SK-N-SH (cell line): ENCODE measurements around the gene LEKR1. TPM values are rescaled to one million over a fixed set of nuclear protein-coding genes. Genes with fewer than 3 reads are reported as not detected.

Experiments used
- CTCF ChIA-PET: fragments of 300-600, 350-600 bp; formaldehyde crosslinking; extraction: SDS; loops from one replicate; lab custom pipeline; 2021; lab: Yijun Ruan, JAX
- POLR2A ChIA-PET: fragments of 350-600 bp; sonication (Branson Sonifier 250); formaldehyde crosslinking; extraction: SDS; loops from one replicate; lab custom pipeline; 2020; ENCODE audit warnings: antibody characterized with exemption, inconsistent platforms; lab: Yijun Ruan, JAX
- DNase-seq: peaks from one replicate; pipeline ENCODE4 v3.0.0; 2012
- H2AFZ ChIP-seq: fragments of 200-600 bp; sonication (generic); 2 replicates; pipeline ENCODE4 v1.8.1; 2016; ENCODE audit warnings: antibody characterized with exemption, mild to moderate bottlenecking, low read depth
- H3F3A ChIP-seq: fragments of 200-600 bp; sonication (generic); replicated peaks from 2 replicates; pipeline ENCODE3; 2016; ENCODE audit warnings: antibody characterized with exemption, mild to moderate bottlenecking; ENCODE audit not compliant: insufficient read depth
- H3K27ac ChIP-seq, 2 experiments: fragments of 200-500 bp in 1 of 2; fragments of 200-600 bp in 1 of 2; sonication (Bioruptor generic) in 1 of 2; sonication (generic), shearing (Covaris generic) in 1 of 2; 2 replicates each; pipeline versions ENCODE4 v1.5.1 to v1.6.1; 2014 to 2016; ENCODE audit warnings: low read depth in 2 of 2, inconsistent platforms in 1 of 2, low read length in 1 of 2, mild to moderate bottlenecking in 1 of 2, mixed read lengths in 1 of 2
- H3K27me3 ChIP-seq: fragments of 200-600 bp; sonication (generic), shearing (Covaris generic); 2 replicates; pipeline ENCODE4 v1.6.1; 2016; ENCODE audit warnings: mixed run types; ENCODE audit not compliant: insufficient read depth
- H3K36me3 ChIP-seq, 2 experiments: fragments of 200-500 bp in 1 of 2; fragments of 200-600 bp in 1 of 2; sonication (Bioruptor generic) in 1 of 2; sonication (generic) in 1 of 2; replicated peaks in 1 of 2; 2 replicates each; pipeline versions ENCODE3 to v1.5.1; 2014 to 2016; ENCODE audit warnings: low read length in 1 of 2, mild to moderate bottlenecking in 1 of 2; ENCODE audit not compliant: insufficient read depth in 2 of 2, control insufficient read depth in 1 of 2
- H3K4me1 ChIP-seq, 2 experiments: fragments of 200-500 bp in 1 of 2; fragments of 200-600 bp in 1 of 2; sonication (Bioruptor generic) in 1 of 2; sonication (generic), shearing (Covaris generic) in 1 of 2; 2 replicates each; pipeline versions ENCODE4 v1.5.1 to v1.6.1; 2014 to 2016; ENCODE audit warnings: low read depth in 1 of 2, low read length in 1 of 2, mixed run types in 1 of 2; ENCODE audit not compliant: insufficient read depth in 2 of 2, control insufficient read depth in 1 of 2
- H3K4me2 ChIP-seq: fragments of 200-600 bp; sonication (generic), shearing (Covaris generic); 2 replicates; pipeline ENCODE4 v1.6.1; 2017; ENCODE audit warnings: mixed run types
- H3K4me3 ChIP-seq, 2 experiments: fragments of 200-500 bp in 1 of 2; fragments of 200-600 bp in 1 of 2; sonication (Bioruptor generic) in 1 of 2; sonication (generic), shearing (Covaris generic) in 1 of 2; 2 replicates each; pipeline versions ENCODE4 v1.5.1 to v1.8.1; 2014 to 2016; ENCODE audit warnings: low read depth in 2 of 2, inconsistent platforms in 1 of 2, low read length in 1 of 2, mild to moderate bottlenecking in 1 of 2, mixed read lengths in 1 of 2, moderate library complexity in 1 of 2
- H3K79me2 ChIP-seq: fragments of 200-600 bp; sonication (generic); 2 replicates; pipeline ENCODE4 v1.8.1; 2017; ENCODE audit warnings: mild to moderate bottlenecking; ENCODE audit not compliant: insufficient read depth
- H3K9ac ChIP-seq: fragments of 200-600 bp; sonication (generic); 2 replicates; pipeline ENCODE4 v1.6.1; 2017; ENCODE audit warnings: mixed run types
- H3K9me2 ChIP-seq: fragments of 200-600 bp; sonication (generic); 2 replicates; pipeline ENCODE4 v1.6.1; 2017; ENCODE audit warnings: mixed run types
- H3K9me3 ChIP-seq: fragments of 200-600 bp; sonication (generic); 2 replicates; pipeline ENCODE4 v1.6.1; 2017; ENCODE audit warnings: mixed run types, mild to moderate bottlenecking, moderate library complexity
- H4K20me1 ChIP-seq: fragments of 200-600 bp; sonication (generic); 2 replicates; pipeline ENCODE4 v1.6.1; 2017; ENCODE audit warnings: mild to moderate bottlenecking, mixed run types; ENCODE audit not compliant: insufficient read depth
- EP300 ChIP-seq, 2 experiments: IDR thresholded peaks; 2 replicates each; pipeline versions ENCODE4 v1.4.0 to v1.6.1; 2012; ENCODE audit warnings: borderline replicate concordance in 1 of 2, low read depth in 1 of 2, low read length in 1 of 2
- FOXJ3 ChIP-seq: sonication (generic); formaldehyde crosslinking; IDR thresholded peaks from 2 replicates; pipeline ENCODE4 v1.5.1; 2020; ENCODE audit warnings: mild to moderate bottlenecking, missing genetic modification reagents
- JUND ChIP-seq: IDR thresholded peaks from 2 replicates; pipeline ENCODE4 v1.4.0; 2012
- NFIC ChIP-seq: IDR thresholded peaks from 2 replicates; pipeline ENCODE4 v1.4.0; 2012; ENCODE audit warnings: borderline replicate concordance
- RAD21 ChIP-seq: IDR thresholded peaks from 2 replicates; pipeline ENCODE4 v1.6.1; 2012; ENCODE audit warnings: mild to moderate bottlenecking, low read length
- RFX5 ChIP-seq: IDR thresholded peaks from 2 replicates; pipeline ENCODE4 v1.6.1; 2012; ENCODE audit warnings: mild to moderate bottlenecking, improper control_type of control experiment, low read length
- RXRA ChIP-seq: IDR thresholded peaks from 2 replicates; pipeline ENCODE4 v1.4.0; 2012; ENCODE audit warnings: low read depth, mild to moderate bottlenecking, borderline replicate concordance
- SMC3 ChIP-seq: IDR thresholded peaks from 2 replicates; pipeline ENCODE4 v1.6.1; 2012; ENCODE audit warnings: low read depth, low read length, improper control_type of control experiment
- TCF12 ChIP-seq: IDR thresholded peaks from 2 replicates; pipeline ENCODE4 v1.4.0; 2012
- USF2 ChIP-seq: fragments of 150-350 bp; IDR thresholded peaks from 2 replicates; pipeline ENCODE4 v1.6.1; 2017; ENCODE audit warnings: antibody characterized with exemption, low read length, low read depth, borderline replicate concordance
- WGBS: methylation state at CpG from one replicate; pipeline ENCODE4 v1.1.6; 2017; ENCODE audit warnings: low lambda C conversion rate; 5-methylcytosine and 5-hydroxymethylcytosine counted together
- polyA plus RNA-seq, 3 experiments: library from polyadenylated mRNA; depleted of rRNA; stranded (reverse); fragments of >200 nt; gene quantifications; 2 replicates each; pipeline ENCODE4 v1.2.3, GENCODE V29; 2012
- TF ChIP-seq, protein P1 (sequence below): IDR thresholded peaks from 2 replicates; pipeline ENCODE4 v1.4.0; 2012; ENCODE audit warnings: low read depth, borderline replicate concordance
- TF ChIP-seq, protein P2 (sequence below): IDR thresholded peaks from 2 replicates; pipeline ENCODE4; 2012

Gene LEKR1
- polyA plus RNA-seq, 1 of the 3 experiments (the other 2 are of a cell fraction) = 0.30 TPM

DNA sequence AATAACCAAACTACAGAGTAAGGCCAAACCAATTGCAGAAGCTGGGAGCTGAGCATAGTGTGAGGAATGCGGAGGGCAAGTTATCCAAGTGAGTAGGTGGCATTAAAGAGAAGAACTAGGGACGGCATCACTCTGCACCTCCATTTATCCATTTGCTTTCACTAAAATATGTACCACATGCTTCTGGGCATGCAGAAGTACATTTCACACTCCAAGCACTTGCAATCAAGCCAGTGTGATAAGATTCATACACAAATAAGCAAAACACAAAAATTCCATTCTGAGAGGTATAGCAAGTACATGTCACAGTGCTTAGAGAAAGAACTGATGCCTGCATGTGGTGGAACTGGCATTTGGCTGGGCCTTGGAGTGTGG is 252.6 kb downstream of the LEKR1 start:
- Histone ChIP-seq H3K27ac (no peak overlapping the region), H3K9me3 (no peaks in the 10 kb centered on the region), H3K36me3 (no peaks in the 10 kb centered on the region), H2AFZ (no peak overlapping the region), H3F3A (peaks cover 6% of the 10 kb centered on the region), H3K9ac (no peak overlapping the region), H3K4me2 (no peak overlapping the region), H4K20me1 (no peaks in the 10 kb centered on the region), H3K4me3 (no peak overlapping the region), H3K4me1 (peaks cover 22 to 26% of the 10 kb centered on the region in 2 experiments; a peak in 3 of 4 replicates), H3K9me2 (no peaks in the 10 kb centered on the region), H3K79me2 (no peaks in the 10 kb centered on the region), H3K27me3 (no peaks in the 10 kb centered on the region)
- DNase-seq = no peak
- ChIA-PET CTCF (interaction anchor here (1.3 to 2.9 kb wide), 2 partner anchors 103 to 403 kb away, joined by 3 to 12 read pairs; partner anchors contain the start of gene TIPARP), POLR2A (no interaction called here)
- WGBS = 95% methylated on average over 2 of the region's 2 CpGs
- TF ChIP-seq RXRA = no peak
- TF ChIP-seq, protein P1, sequence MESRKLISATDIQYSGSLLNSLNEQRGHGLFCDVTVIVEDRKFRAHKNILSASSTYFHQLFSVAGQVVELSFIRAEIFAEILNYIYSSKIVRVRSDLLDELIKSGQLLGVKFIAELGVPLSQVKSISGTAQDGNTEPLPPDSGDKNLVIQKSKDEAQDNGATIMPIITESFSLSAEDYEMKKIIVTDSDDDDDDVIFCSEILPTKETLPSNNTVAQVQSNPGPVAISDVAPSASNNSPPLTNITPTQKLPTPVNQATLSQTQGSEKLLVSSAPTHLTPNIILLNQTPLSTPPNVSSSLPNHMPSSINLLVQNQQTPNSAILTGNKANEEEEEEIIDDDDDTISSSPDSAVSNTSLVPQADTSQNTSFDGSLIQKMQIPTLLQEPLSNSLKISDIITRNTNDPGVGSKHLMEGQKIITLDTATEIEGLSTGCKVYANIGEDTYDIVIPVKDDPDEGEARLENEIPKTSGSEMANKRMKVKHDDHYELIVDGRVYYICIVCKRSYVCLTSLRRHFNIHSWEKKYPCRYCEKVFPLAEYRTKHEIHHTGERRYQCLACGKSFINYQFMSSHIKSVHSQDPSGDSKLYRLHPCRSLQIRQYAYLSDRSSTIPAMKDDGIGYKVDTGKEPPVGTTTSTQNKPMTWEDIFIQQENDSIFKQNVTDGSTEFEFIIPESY = no peak
- no peak for TF ChIP-seq USF2
- TF ChIP-seq SMC3 = no peak
- no peak for TF ChIP-seq RAD21
- no peak for TF ChIP-seq EP300 (IDR thresholded peaks at IDR 0.05; ENCODE audit: borderline replicate concordance in 1 of 2, low read depth in 1 of 2, low read length in 1 of 2)
- no peak for TF ChIP-seq TCF12
- TF ChIP-seq JUND = no peak
- no peak for TF ChIP-seq RFX5
- TF ChIP-seq NFIC = no peak
- TF ChIP-seq, protein P2, sequence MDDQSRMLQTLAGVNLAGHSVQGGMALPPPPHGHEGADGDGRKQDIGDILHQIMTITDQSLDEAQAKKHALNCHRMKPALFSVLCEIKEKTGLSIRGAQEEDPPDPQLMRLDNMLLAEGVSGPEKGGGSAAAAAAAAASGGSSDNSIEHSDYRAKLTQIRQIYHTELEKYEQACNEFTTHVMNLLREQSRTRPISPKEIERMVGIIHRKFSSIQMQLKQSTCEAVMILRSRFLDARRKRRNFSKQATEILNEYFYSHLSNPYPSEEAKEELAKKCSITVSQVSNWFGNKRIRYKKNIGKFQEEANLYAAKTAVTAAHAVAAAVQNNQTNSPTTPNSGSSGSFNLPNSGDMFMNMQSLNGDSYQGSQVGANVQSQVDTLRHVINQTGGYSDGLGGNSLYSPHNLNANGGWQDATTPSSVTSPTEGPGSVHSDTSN = no peak

DNA sequence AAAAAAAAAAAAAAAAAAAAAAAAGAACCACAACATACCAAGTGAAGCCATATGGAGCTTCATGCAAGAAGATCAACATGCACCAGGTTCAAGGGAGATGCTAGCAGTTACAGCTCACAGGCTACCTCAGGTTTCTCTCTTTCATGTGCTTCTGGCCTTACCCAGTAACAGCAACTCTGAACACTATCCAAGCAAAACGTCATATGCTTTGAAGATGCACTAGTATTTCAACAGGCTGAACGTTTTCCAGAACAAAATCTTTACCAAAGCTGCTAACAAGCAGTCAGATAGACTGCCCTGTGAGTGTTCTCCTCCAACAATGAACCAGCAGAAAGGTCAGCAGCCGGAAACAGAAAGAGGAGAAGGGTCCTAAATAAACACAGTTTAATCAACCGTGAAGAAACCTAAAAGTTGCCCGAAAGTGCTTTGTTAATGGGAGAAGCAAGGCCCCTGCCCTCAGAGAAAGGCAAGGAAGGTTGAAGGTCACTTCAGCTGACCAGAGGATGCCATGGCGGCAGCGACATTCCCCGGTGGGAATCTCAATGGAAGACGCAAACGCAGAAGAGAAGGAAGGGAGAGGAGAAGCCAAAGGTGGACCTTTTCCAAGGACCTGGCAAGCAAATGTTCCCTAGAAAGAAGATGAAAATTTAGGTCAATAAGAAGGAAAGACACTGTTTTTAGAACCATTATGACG is 253.7 kb downstream of the LEKR1 start:
- DNase-seq = no peak
- POLR2A ChIA-PET = no interaction called here

More for the DNA sequence above, 253.7 kb downstream of the LEKR1 start:
- Histone ChIP-seq H3K9me2 (no peaks in the 10 kb centered on the region), H3K27ac (no peak overlapping the region), H3K4me3 (no peak overlapping the region), H3F3A (peaks cover 6% of the 10 kb centered on the region), H4K20me1 (no peaks in the 10 kb centered on the region), H3K4me2 (no peak overlapping the region), H3K79me2 (no peaks in the 10 kb centered on the region), H3K36me3 (no peaks in the 10 kb centered on the region), H3K4me1 (peaks cover 16 to 20% of the 10 kb centered on the region in 2 experiments; a peak in 3 of 4 replicates), H3K9me3 (no peaks in the 10 kb centered on the region), H3K27me3 (no peaks in the 10 kb centered on the region), H2AFZ (no peak overlapping the region), H3K9ac (no peak overlapping the region)
- TF ChIP-seq JUND = no peak
- no peak for TF ChIP-seq FOXJ3 (CRISPR knock-in tag)
- WGBS = 94% methylated on average over 11 of the region's 11 CpGs
- CTCF ChIA-PET = interaction anchor here (1.2 to 4.3 kb wide), 4 partner anchors 43 to 929 kb away, joined by 4 to 74 read pairs (median 14); partner anchors contain the start of gene TIPARP
